ENCODE data around the gene CDC14B. TPM values are rescaled to one million over a fixed set of nuclear protein-coding genes. Genes with fewer than 3 reads are reported as not detected.
"Not testable (repeated sequence)": the region's sequence is repeated elsewhere in the genome, so short reads cannot be mapped to it uniquely, and the experiment has no call there.

The CDC14B gene
- total and polyA plus RNA-seq, 2 donors = 11.7 to 27.8 TPM

- Histone ChIP-seq H3K4me1 (ENCODE audit: insufficient read depth) (no peaks in the 10 kb centered on the region), H3K4me3 (ENCODE audit: low read depth, low read length) (no peak overlapping the region), H3K36me3 (ENCODE audit: insufficient read depth) (no peaks in the 10 kb centered on the region), H3K27ac (ENCODE audit: low read depth) (no peak overlapping the region)
- no peak for DNase-seq (ENCODE audit: extremely low spot score)
- 95% methylated on average over 11 of the region's 11 CpGs for WGBS
Measured at GRCh38 chr9:96503918-96504317, 115.7 kb downstream of the CDC14B start.

- not testable (repeated sequence) for H3K27ac ChIP-seq (ENCODE audit: low read depth); H3K36me3 ChIP-seq (ENCODE audit: insufficient read depth); H3K4me1 ChIP-seq (ENCODE audit: insufficient read depth); DNase-seq (ENCODE audit: extremely low spot score); H3K4me3 ChIP-seq (ENCODE audit: low read depth, low read length)
Measured at GRCh38 chr9:96503374-96503748, 116.3 kb downstream of the CDC14B start.

GRCh38 chr9:96502539-96503373, 116.9 kb downstream of the CDC14B start:
- no peak overlapping the region for H3K4me3 ChIP-seq (ENCODE audit: low read depth, low read length)
- H3K36me3 ChIP-seq (ENCODE audit: insufficient read depth) = no peaks in the 10 kb centered on the region
- no peak for DNase-seq (ENCODE audit: extremely low spot score)
- H3K27ac ChIP-seq (ENCODE audit: low read depth) = no peak overlapping the region
- H3K4me1 ChIP-seq (ENCODE audit: insufficient read depth) = no peaks in the 10 kb centered on the region
- 83% methylated on average over 6 of the region's 6 CpGs for WGBS

- H3K4me3 ChIP-seq (ENCODE audit: low read depth, low read length) = no peak overlapping the region
- H3K36me3 ChIP-seq (ENCODE audit: insufficient read depth) = no peaks in the 10 kb centered on the region
- no peak for DNase-seq (ENCODE audit: extremely low spot score)
- 86% methylated on average over 15 of the region's 15 CpGs for WGBS
- no peaks in the 10 kb centered on the region for H3K4me1 ChIP-seq (ENCODE audit: insufficient read depth)
- H3K27ac ChIP-seq (ENCODE audit: low read depth) = no peak overlapping the region
Measured at GRCh38 chr9:96501633-96502538, 117.8 kb downstream of the CDC14B start.

GRCh38 chr9:96500696-96501632, 118.7 kb downstream of the CDC14B start:
- DNase-seq (ENCODE audit: extremely low spot score) = no peak
- Histone ChIP-seq H3K4me1 (ENCODE audit: insufficient read depth) (no peaks in the 10 kb centered on the region), H3K36me3 (ENCODE audit: insufficient read depth) (no peaks in the 10 kb centered on the region), H3K4me3 (ENCODE audit: low read depth, low read length) (no peak overlapping the region), H3K27ac (ENCODE audit: low read depth) (no peak overlapping the region)
- WGBS = 85% methylated on average over 14 of the region's 14 CpGs

- H3K4me3 ChIP-seq (ENCODE audit: low read depth, low read length) = no peak overlapping the region
- H3K27ac ChIP-seq (ENCODE audit: low read depth) = no peak overlapping the region
- H3K36me3 ChIP-seq (ENCODE audit: insufficient read depth) = no peaks in the 10 kb centered on the region
- no peaks in the 10 kb centered on the region for H3K4me1 ChIP-seq (ENCODE audit: insufficient read depth)
- WGBS = 87% methylated on average over 7 of the region's 7 CpGs
- no peak for DNase-seq (ENCODE audit: extremely low spot score)
Measured at GRCh38 chr9:96499257-96499656, 120.4 kb downstream of the CDC14B start.

GRCh38 chr9:96498796-96499195, 120.8 kb downstream of the CDC14B start:
- 86% methylated on average over 7 of the region's 7 CpGs for WGBS
- Histone ChIP-seq H3K27ac (ENCODE audit: low read depth) (no peak overlapping the region), H3K4me1 (ENCODE audit: insufficient read depth) (no peaks in the 10 kb centered on the region), H3K4me3 (ENCODE audit: low read depth, low read length) (no peak overlapping the region), H3K36me3 (ENCODE audit: insufficient read depth) (no peaks in the 10 kb centered on the region)
- DNase-seq (ENCODE audit: extremely low spot score) = no peak

GRCh38 chr9:96497117-96497399, 122.6 kb downstream of the CDC14B start:
- Histone ChIP-seq H3K4me1 (ENCODE audit: insufficient read depth) (no peaks in the 10 kb centered on the region), H3K36me3 (ENCODE audit: insufficient read depth) (no peaks in the 10 kb centered on the region), H3K4me3 (ENCODE audit: low read depth, low read length) (no peak overlapping the region), H3K27ac (ENCODE audit: low read depth) (no peak overlapping the region)
- WGBS = 93% methylated on average over 17 of the region's 17 CpGs
- no peak for DNase-seq (ENCODE audit: extremely low spot score)

GRCh38 chr9:96496368-96497116, 123.1 kb downstream of the CDC14B start:
- Histone ChIP-seq H3K4me3 (ENCODE audit: low read depth, low read length) (no peak overlapping the region), H3K27ac (ENCODE audit: low read depth) (no peak overlapping the region), H3K36me3 (ENCODE audit: insufficient read depth) (no peaks in the 10 kb centered on the region), H3K4me1 (ENCODE audit: insufficient read depth) (no peaks in the 10 kb centered on the region)
- no peak for DNase-seq (ENCODE audit: extremely low spot score)
- 94% methylated on average over 55 of the region's 55 CpGs for WGBS

GRCh38 chr9:96495341-96495740, 124.3 kb downstream of the CDC14B start:
- Histone ChIP-seq H3K4me3 (ENCODE audit: low read depth, low read length) (no peak overlapping the region), H3K36me3 (ENCODE audit: insufficient read depth) (no peaks in the 10 kb centered on the region), H3K27ac (ENCODE audit: low read depth) (no peak overlapping the region), H3K4me1 (ENCODE audit: insufficient read depth) (no peaks in the 10 kb centered on the region)
- no peak for DNase-seq (ENCODE audit: extremely low spot score)
- WGBS = 82% methylated on average over 11 of the region's 11 CpGs

GRCh38 chr9:96494215-96494800, 125.3 kb downstream of the CDC14B start:
- H3K27ac ChIP-seq (ENCODE audit: low read depth) = no peak overlapping the region
- no peak for DNase-seq (ENCODE audit: extremely low spot score)
- 78% methylated on average over 8 of the region's 8 CpGs for WGBS
- H3K36me3 ChIP-seq (ENCODE audit: insufficient read depth) = no peaks in the 10 kb centered on the region
- H3K4me3 ChIP-seq (ENCODE audit: low read depth, low read length) = no peak overlapping the region
- no peaks in the 10 kb centered on the region for H3K4me1 ChIP-seq (ENCODE audit: insufficient read depth)

GRCh38 chr9:96493757-96494156, 125.9 kb downstream of the CDC14B start:
- Histone ChIP-seq H3K27ac (ENCODE audit: low read depth) (no peak overlapping the region), H3K36me3 (ENCODE audit: insufficient read depth) (no peaks in the 10 kb centered on the region)
- WGBS = 84% methylated on average over 13 of the region's 13 CpGs

More at GRCh38 chr9:96493757-96494156, 125.9 kb downstream of the CDC14B start:
- no peak for DNase-seq (ENCODE audit: extremely low spot score)
- no peaks in the 10 kb centered on the region for H3K4me1 ChIP-seq (ENCODE audit: insufficient read depth)
- H3K4me3 ChIP-seq (ENCODE audit: low read depth, low read length) = no peak overlapping the region

All from urinary bladder (tissue), 4 donors.